OCI-M2 (cell line): ENCODE measurements around the gene ART5.
A peak's percentile ranks its signal among the peaks of the same experiment; 100 is the strongest.
"Not testable (repeated sequence)": the region's sequence is repeated elsewhere in the genome, so short reads cannot be mapped to it uniquely, and the experiment has no call there.

Source experiments
- DNase-seq: peaks from one replicate; lab custom pipeline; 2025; ENCODE audit not compliant: unreplicated experiment; lab: John Stamatoyannopoulos, UW

Gene ART5

DNA sequence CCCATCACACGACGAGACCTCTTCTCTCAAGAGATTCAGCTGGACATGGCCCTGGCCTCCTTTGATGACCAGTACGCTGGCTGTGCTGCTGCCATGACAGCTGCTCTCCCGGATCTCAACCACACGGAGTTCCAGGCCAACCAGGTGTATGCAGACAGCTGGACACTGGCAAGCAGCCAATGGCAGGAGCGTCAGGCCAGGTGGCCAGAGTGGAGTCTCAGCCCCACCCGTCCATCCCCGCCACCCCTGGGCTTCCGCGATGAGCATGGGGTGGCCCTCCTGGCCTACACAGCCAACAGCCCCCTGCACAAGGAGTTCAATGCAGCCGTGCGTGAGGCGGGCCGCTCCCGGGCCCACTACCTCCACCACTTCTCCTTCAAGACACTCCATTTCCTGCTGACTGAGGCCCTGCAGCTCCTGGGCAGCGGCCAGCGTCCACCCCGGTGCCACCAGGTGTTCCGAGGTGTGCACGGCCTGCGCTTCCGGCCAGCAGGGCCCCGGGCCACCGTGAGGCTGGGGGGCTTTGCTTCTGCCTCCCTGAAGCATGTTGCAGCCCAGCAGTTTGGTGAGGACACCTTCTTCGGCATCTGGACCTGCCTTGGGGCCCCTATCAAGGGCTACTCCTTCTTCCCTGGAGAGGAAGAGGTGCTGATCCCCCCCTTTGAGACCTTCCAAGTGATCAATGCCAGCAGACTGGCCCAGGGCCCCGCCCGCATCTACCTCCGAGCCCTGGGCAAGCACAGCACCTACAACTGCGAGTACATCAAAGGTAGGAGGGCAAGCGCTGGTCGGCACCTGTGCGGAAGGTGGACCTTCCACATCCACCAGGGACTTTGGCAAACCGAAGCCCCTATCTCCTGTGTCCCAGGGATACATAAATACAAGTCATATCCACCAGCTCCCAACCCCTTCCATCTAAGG, 18.1 kb upstream of the ART5 start:
- DNase-seq: no peak

DNA sequence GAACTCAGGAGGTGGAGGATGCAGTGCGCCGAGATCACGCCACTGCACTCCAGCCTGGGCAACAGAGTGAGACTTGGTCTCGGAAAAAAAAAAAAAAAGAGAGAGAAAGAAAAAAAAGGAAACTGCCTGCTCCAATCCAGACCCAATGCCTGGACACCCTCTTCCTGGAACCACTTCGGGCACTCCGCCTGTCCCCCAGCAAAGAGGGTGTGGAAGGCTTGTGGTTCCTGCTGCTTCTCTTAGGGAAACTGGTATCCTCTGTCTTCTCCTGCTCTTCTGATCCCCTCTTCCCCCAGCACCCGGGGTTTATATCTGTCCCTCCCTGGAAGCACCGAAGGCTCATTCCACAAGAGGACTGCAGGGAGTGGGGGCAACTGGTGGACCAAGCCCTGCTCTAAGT, 16.5 kb upstream of the ART5 start:
- no peak for DNase-seq

DNA sequence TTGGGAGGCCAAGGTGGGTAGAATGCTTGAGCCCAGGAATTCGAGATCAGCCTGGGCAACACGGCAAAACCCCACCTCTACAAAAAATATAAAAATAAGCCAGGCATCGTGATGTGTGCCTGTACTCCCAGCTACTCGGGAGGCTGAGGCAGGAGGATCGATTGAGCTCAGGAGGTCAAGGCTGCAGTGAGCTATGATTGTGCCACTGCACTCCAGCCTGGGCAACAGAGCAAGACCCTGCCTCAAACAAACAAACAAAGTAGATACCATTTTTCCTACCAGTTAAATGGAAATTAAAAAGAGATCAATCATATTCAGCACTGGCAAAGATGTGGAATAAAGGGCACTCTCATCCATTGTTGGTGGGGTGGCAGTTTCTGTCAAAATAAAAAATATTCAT, 15.5 kb upstream of the ART5 start:
- DNase-seq: not testable (repeated sequence)

DNA sequence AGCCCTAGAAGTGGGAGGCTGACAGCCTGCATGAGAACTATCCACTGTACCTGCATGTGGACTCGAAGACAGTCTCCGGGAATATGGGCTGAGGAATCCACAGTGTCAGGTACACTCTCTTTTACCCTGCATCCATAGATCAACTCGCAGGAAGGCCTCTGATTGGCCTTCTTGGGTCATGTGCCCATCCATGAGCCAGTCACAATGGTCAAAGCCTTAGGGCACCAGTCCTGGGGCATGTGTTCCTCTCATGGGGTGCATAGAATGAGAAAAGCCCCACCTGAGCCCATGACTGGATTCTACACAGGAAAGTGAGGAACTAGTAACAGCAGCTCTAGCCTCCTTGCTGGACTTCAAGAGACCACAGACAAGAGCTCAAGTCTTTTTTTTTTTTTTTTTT, 13.8 kb upstream of the ART5 start:
- DNase-seq: no peak

DNA sequence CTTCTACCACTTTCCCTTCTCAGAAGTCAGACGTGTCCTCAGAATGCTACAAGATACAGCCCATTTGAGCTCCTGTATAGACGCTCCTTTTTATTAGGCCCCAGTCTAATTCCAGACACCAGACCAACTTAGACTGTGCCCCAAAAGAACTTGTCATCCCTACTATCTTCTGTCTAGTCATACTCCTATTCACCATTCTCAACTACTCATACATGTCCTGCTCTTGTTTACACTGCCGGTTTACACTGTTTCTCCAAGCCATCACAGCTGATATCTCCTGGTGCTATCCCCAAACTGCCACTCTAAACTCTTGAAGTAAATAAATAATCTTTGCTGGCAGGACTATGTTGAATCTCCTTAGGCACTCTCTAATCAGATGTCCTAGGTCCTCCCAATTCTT, 10.7 kb upstream of the ART5 start:
- not testable (repeated sequence) for DNase-seq

DNA sequence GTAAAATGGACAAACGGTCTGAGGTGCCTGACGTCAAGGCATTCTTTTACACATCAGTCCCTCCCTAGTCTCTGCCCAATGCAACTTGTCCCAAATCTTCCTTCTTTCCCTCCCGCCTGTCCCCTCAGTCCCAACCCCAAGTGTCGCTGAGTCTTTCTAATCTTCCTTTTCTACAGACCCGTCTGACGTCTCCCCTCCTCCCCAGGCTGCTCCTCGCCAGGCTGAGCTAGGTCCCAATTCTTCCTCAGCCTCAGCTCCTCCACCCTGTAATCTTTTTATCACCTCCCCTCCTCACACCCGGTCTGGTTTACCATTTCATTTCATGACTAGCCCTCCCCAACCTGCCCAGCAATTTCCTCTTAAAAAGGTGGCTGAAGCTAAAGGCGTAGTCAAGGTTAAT, 7.6 kb upstream of the ART5 start:
- not testable (repeated sequence) for DNase-seq

DNA sequence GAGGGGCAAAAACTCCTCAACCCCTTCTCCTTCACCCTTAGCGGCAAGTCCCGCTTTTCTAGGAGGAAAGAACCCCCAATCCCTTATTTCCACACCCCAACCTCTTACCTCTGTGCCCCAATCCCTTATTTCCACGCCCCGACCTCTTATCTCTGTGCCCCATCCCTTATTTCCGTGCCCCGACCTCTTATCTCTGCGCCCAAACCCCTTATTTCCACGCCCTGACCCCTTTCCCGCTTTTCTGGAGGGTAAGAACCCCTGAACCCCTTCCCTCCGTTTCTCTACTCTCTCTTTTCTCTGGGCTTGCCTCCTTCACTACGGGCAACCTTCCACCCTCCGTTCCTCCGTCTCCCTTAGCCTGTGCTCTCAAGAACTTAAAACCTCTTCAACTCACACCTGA, 7.1 kb upstream of the ART5 start:
- not testable (repeated sequence) for DNase-seq

DNA sequence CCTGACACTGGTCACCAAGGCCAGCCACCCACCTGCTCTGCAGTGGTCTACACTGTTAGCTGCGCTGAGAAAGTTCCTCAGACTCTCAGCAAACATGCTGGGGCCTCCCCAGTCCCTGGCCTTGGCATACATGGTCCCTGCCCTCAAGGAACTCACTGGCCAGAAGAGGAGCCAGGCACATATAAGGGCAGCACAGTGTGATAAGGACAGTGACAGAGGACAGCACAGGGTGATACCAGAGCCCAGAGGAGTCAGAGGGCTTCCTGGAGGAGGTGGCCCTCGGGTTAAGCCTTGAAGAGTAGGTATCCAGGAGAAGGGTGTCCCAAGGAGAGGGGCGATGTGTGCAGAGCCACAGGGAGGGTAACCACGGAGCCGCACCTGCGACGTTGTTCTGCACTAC, 3.8 kb upstream of the ART5 start:
- no peak for DNase-seq

DNA sequence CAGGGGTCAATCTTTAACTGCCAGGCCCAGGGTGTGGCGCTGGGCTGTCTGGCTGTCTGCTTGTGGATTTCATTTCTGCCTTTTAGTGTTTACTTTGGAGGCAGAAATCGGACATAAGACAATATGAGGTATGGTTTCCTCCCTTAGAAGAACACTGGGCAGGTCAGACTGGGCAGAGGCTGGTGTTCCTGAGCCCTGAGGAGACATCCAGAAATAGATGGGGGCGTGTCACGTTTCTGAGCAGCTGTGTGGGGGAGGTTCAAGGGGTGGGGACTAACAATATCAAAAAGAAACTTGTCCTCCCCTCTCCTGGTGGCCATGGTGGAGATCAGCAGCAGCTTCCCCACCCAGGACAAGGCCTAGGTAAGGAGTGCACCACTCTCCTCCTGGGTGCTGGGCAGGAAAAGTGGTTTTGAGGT, 3.0 kb upstream of the ART5 start, which contains the start of gene ART1:
TSS of gene ART1 (plus strand) at position 312 of the 419 bp plus-strand sequence. CDS start 14,086 bp downstream, outside the sequence.
- no peak for DNase-seq

DNA sequence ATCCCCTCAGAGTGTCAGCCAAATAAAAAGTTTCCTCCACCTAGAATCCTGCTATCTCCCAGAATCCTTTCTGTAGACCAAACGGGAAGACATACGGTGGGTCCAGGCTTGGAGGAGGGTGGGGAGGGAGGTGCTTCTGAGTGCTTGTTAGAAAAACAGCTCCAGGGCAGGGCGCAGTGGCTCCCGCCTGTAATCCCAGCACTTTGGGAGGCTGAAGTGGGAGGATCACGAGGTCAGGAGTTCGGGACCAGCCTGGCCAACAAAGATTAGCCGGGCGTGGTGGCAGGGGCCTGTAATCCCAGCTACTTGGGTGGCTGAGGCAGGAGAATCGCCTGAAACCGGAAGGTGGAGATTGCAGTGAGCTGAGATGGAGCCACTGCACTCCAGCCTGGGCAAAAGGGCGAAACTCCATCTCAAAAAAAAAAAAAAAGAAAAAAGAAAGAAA, 1.3 kb upstream of the ART5 start:
- not testable (repeated sequence) for DNase-seq

DNA sequence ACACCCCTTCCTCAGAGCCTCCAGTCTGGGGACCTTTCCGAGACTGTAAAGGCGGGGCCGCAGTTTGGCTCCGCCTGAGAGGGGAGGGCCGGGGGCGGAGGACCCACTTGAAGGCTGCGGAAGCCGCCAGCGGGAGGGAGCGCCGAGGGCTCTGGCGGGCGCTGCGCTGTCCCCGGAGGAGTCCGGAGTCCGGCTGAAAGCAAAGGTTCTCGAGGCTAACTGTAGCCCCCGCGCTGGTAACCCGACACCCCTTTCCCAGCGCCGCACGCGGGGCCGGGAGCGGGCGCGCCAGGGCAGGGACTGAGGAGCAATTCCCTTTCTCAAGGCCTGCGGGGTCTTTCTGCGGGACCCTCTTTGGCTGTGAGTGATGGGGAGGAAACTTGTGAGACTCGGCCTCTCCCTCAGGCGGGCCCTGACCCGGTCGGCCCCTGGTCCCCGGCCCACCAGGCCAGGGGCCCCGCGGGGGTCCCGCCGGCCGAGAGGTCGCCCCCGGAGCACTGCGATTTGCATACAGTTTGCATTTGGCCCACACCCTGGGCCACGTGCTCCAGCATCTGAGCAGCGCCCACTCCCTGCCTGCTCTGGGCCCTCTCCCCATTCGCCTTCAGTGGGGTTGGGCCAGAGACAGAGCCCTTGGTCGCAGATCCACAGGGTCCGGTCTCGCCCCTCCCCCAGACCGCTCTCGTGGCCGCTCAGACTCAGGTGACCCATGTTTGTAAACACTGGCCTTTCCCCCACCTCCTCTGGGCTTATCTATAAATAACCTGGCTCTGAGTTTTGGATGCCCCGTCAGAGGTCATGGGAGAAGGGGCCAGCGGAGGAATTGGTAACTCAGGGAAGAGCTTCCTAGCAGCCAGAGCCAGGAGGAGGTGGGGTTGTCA, 519 bp upstream of the ART5 start:
- peak; percentile 19 for DNase-seq

DNA sequence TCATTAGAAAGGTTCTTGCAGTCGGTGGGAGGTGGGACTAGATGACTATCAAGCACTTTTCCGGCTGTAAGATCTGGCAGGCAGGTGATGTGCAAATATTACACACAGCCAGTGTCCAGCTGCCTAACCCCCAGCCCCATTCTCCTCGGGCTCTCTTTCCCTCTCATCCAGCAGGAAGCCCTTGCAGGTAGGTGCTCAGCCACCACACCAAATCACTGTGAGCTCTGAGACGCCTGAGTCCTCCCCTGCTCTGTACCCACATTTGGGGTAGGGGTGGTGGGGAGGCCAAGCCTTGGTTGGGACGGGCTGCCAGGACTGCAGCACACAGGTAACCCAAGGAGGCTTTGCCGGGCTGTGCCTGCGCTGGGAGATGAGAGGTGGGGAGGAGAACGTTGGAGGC, 601 bp downstream of the ART5 start:
- DNase-seq: no peak

DNA sequence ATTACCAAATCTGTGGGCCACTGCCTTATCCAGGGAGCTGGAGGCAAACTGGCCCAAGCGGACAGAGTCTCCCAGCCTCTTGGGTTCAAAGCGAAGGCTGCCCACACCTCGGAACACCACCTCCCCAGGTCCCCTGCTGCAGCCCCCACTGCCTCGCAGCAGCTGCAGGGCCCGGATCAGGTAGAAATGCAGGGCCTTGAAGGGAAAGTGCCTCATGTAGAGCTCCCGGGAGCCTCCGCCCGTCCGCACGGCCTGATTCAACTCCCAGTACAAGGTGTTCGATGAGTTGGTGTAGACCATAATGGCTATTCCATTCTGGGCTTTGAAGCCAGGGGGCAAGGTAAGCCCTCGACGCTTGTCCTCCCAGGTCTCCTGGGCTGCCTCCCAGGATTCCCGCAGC, 2.0 kb downstream of the ART5 start:
- DNase-seq: no peak

DNA sequence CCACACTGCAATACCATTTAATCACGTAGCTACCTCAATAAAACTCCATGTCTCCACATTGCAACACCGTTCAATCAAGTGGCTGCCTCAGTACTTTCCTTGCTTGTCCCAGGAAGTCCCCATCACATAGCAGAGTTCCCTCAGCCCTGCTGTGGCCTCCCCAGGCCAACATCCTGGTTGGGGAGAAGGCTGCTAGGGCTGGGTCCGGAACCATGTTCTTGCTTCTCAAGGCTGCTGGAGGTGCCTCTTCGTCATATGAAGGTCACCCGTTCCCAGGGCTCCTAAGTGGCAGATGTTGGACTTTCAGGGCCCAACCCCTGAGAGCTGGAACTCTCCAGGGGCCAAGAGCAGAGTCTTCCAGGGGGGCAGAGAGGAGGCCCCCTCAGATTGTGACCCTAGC, 3.3 kb downstream of the ART5 start:
- DNase-seq: no peak

DNA sequence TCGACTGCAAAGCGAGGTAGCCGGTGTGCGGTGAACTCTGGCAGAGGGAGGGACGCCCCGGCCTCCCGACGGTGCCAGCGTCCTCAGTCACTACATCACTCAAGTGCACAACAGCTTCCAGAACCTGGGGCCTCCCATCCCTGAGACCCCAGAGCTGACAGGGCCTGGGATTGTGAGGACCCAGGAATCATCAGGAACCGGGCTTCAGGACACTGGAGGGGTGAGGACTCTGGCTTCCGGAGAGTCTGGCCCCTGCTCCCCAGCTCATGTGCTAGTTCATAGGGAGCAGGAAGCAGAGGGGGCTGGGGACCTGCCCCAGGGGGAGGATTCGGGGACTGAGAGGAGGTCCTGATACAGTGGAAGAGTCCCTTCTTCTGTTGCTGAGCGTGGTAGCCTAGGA, 4.6 kb downstream of the ART5 start:
- DNase-seq: no peak

DNA sequence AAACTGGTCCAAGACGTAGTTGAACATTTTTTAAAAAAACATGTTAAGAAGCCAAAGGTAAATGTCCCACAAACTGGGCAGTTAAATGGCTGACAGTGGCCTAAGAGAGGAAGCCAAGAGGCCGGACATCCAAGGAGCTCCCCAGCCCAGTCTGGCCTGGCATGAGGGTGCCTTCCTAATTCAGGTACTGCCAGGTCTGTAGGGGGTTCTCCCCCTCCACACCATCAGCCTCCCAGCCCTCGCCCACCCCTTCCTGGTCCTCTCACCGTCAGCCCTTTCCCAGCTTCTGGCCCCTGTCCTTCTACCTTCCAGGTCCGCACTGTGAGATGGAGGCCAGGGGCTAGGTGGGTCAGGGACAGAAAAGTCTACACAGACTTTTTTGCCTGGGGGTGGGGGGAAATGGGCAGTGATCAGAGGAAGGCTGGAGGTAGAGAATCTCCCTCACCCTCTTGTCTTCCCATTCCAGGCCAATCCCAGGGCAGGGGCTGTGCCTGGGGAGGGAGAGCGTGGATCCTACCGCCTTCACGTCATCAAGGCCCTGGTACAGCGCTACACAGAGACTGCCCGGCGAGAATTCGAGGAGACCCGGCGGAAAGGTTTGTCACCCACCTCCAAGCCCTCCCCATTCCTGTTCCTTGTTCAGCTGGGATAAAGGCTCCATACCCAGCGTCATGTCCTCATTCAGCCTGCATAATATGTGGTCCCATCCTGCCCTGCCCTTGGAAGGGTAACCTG, 6.0 kb downstream of the ART5 start:
- no peak for DNase-seq

DNA sequence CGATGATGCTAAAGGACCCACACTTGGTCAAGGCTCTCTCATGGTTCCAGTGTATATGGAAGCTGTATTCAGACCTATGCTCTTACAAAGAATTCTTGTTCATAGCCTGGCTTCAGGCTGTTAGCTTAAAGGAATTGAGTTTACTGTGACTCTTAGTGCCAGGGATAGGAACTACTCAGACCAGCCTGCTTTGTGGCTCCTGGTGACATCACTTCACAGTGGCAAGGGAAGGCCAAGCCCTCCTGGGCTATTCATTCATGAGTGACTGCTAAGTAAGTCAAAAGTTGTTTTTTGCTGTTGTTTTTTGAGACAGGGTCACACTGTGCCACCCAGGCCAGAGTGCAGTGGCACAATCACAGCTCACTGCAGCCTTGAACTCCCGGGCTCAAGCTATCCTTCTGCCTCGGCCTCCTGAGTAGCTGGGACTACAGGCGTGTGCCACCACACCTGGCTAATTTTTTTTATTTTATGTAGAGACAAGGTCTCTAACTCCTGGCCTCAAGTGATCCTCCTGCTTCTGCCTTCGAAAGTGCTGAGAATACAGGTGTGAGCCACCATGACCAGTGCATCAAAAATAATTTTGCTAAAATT, 9.6 kb downstream of the ART5 start:
- no peak for DNase-seq

DNA sequence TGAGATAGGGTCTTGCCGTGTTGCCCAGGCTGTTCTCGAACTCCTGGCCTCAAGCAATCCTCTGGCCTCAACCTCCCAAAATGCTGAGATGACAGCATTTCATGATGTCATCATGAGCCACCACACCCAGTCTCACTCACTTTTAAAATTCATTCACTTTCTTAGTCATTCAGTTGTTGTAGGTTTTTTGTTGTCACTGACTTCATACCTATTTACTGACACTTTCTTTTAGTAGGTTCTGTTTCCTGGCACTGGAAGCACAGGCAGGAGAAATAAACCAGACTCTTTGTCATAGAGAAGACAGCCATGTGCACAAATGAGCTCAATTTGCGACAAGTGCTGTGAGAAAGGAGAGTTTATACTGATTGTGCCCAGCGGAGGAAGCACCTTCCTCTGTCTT, 10.5 kb downstream of the ART5 start:
- DNase-seq: no peak

DNA sequence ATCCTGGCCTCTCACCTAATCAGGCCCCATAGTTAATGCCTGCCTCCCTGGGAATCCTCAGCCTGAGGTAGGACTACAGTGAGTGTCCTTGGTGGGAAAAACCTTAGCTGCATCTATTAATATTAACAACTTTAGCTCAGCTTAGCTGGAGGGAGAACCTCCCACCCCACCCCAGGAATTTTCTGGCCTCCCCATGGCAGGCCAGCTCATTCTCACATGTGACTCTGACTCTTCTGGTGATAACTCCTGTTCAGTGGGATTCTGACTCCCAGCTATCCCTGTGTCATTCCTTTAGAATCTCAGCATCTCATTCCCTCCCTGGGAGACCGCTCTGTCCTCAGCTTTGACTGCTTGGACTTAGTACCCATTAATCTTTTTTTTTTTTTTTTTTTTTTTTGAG, 14.5 kb downstream of the ART5 start:
- DNase-seq: no peak

DNA sequence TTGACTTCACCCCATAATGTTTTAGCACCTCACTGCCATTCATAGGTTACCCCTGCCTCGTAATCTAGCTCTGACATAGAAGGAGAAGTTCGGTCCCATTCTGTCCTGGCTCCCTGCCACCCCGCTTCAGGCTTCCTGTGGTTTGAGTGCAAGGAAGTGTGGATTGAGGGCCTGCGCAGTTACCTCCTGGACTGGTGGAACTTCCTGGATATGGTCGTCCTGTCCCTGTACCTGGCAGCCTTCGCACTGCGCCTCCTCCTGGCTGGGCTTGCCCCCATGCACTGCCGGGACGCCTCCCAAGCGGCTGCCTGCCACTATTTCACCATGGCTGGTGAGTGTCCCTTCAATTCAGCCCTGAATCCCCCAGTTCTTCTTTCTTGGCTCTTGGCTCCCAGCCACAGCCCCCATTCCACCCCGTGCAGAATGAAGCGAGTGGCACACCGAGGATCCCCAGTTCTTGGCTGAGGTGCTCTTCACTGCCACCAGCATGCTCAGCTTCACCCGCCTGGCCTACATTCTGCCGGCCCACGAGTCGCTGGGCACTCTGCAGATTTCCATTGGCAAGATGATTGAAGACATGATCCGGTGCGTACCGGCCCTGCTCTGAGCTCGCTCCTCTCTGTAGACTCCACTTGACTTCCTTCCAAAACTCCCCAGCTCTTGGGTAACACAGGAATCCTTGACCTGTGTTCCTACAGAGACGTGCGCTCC, 15.4 kb downstream of the ART5 start:
- DNase-seq: no peak
